ENCODE data around the gene SNX32. TPM values are rescaled to one million over a fixed set of nuclear protein-coding genes. Genes with fewer than 3 reads are reported as not detected.

The SNX32 gene
- total and polyA plus RNA-seq, 2 experiments from 2014 or later: 5.9 to 13.2 TPM

DNA sequence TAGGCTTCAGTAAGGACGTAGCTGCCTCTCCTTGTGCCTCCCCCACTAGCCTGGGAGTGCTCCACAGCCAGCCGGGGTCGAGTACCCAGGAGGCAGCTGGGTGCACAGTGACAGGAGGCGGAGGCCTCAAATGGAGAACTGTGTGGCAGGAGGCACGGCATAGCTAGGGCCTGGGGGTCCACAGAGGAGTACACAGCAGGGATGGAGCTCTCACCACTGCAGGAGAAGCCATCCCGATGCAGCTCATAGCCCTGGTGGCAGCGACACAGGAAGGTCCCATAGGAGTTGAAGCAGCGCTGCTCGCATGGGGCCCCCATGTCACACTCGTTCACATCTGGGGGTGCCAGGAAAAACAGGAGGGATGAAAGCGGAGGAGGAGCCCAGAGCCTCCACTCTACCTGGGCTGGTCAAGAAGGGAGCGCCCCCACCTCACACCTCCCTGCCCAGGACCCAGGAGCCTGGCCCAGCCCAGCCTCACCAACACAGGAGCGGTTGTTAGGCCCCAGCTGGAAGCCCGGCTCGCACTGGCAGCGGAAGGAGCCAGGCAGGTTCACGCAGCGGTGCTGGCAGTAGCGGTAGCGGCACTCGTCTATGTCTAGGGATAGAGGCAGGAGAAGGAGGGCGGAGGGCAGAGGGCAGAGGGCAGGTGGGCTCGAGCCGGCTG lies 36.0 kb downstream of the SNX32 start:
- no peaks in the 10 kb centered on the region for H3K4me1 ChIP-seq (ENCODE audit: low read depth)
- no peak for DNase-seq (ENCODE audit: low read depth in 1 of 2, low spot score in 1 of 2)
- H3K27ac ChIP-seq: no peak overlapping the region
- TF ChIP-seq, protein P1, sequence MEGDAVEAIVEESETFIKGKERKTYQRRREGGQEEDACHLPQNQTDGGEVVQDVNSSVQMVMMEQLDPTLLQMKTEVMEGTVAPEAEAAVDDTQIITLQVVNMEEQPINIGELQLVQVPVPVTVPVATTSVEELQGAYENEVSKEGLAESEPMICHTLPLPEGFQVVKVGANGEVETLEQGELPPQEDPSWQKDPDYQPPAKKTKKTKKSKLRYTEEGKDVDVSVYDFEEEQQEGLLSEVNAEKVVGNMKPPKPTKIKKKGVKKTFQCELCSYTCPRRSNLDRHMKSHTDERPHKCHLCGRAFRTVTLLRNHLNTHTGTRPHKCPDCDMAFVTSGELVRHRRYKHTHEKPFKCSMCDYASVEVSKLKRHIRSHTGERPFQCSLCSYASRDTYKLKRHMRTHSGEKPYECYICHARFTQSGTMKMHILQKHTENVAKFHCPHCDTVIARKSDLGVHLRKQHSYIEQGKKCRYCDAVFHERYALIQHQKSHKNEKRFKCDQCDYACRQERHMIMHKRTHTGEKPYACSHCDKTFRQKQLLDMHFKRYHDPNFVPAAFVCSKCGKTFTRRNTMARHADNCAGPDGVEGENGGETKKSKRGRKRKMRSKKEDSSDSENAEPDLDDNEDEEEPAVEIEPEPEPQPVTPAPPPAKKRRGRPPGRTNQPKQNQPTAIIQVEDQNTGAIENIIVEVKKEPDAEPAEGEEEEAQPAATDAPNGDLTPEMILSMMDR (IDR thresholded peaks at IDR 0.05; ENCODE audit: low read depth, low read length): no peak
- no peaks in the 10 kb centered on the region for H3K9me3 ChIP-seq (ENCODE audit: low read depth)
- no peaks in the 10 kb centered on the region for H3K27me3 ChIP-seq
- H3K36me3 ChIP-seq: peaks cover 35% of the 10 kb centered on the region
- no peak overlapping the region for H3K4me3 ChIP-seq

- H3K9me3 ChIP-seq (ENCODE audit: low read depth): no peaks in the 10 kb centered on the region
- H3K27me3 ChIP-seq: no peaks in the 10 kb centered on the region
- no peak overlapping the region for H3K27ac ChIP-seq
- DNase-seq (ENCODE audit: low read depth in 1 of 2, low spot score in 1 of 2): no peak
- no peaks in the 10 kb centered on the region for H3K4me1 ChIP-seq (ENCODE audit: low read depth)
- no peak overlapping the region for H3K4me3 ChIP-seq
- TF ChIP-seq, protein P1 (IDR thresholded peaks at IDR 0.05; ENCODE audit: low read depth, low read length): no peak
- peaks cover 29% of the 10 kb centered on the region for H3K36me3 ChIP-seq
Observed at GRCh38 chr11:65870307-65870658, 36.5 kb downstream of the SNX32 start.

DNA sequence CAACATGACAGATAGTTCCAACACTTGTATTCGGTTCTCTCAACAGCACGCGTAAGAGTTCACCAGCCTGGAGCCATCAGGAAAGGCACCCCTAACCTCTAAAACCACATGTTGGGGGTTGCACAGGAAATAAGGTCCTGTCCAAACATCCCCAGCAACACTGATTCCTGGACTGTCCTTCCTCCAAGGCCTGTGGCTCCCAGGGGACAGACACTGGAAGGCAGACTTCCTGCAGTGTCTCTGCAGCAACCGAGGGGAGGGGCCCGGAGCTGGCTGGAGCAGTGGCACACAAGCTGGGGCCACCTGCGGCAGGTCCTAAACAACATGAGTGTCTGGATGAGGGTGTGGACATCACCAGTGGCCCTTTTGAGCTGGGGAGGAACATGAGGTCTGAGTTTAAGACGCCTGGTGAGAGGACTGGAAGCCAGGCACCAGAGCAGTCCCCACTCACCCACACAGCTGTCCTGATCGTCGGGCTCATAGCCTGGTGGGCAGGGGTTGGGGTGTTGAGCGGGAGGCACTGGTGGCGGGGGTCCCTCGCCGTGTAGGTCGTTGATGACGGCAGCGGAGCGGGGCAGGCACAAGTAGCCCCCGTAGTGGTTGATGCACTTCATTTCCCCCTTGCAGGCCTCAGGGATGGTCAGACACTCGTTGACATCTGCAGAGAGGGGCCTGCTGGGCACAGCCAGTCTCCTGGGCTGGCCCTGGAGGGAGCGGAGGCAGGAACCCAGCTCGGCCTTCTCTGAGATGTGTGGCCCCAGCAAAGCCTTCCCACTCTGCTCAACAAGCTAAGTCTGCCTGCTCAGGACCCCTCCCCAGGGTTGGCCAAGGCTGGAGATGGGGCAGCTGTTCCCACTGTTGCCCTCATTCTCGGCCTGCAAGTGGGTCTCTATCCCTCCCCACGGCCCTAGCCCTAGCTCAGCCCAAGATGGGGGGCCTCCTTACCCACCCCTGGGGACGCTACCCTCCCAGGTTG lies 37.2 kb downstream of the SNX32 start:
- TF ChIP-seq, protein P1 (IDR thresholded peaks at IDR 0.05; ENCODE audit: low read depth, low read length): no peak
- H3K36me3 ChIP-seq: peaks cover 22% of the 10 kb centered on the region
- H3K27me3 ChIP-seq: no peaks in the 10 kb centered on the region
- H3K4me3 ChIP-seq: peak overlapping the region; percentile 95
- H3K4me1 ChIP-seq (ENCODE audit: low read depth): no peaks in the 10 kb centered on the region
- H3K27ac ChIP-seq: peak overlapping the region; percentile 97
- no peaks in the 10 kb centered on the region for H3K9me3 ChIP-seq (ENCODE audit: low read depth)
- no peak for DNase-seq (ENCODE audit: low read depth in 1 of 2, low spot score in 1 of 2)

- Histone ChIP-seq H3K4me3 (peak overlapping the region; percentile 95), H3K27ac (peak overlapping the region; percentile 97), H3K27me3 (no peaks in the 10 kb centered on the region), H3K36me3 (peaks cover 14% of the 10 kb centered on the region), H3K9me3 (ENCODE audit: low read depth) (no peaks in the 10 kb centered on the region), H3K4me1 (ENCODE audit: low read depth) (no peaks in the 10 kb centered on the region)
- TF ChIP-seq, protein P1 (IDR thresholded peaks at IDR 0.05; ENCODE audit: low read depth, low read length): peak; percentile 32
- DNase-seq (ENCODE audit: low read depth in 1 of 2, low spot score in 1 of 2): peak; percentile 47 to 61
Observed at GRCh38 chr11:65871811-65872548, 38.2 kb downstream of the SNX32 start.

DNA sequence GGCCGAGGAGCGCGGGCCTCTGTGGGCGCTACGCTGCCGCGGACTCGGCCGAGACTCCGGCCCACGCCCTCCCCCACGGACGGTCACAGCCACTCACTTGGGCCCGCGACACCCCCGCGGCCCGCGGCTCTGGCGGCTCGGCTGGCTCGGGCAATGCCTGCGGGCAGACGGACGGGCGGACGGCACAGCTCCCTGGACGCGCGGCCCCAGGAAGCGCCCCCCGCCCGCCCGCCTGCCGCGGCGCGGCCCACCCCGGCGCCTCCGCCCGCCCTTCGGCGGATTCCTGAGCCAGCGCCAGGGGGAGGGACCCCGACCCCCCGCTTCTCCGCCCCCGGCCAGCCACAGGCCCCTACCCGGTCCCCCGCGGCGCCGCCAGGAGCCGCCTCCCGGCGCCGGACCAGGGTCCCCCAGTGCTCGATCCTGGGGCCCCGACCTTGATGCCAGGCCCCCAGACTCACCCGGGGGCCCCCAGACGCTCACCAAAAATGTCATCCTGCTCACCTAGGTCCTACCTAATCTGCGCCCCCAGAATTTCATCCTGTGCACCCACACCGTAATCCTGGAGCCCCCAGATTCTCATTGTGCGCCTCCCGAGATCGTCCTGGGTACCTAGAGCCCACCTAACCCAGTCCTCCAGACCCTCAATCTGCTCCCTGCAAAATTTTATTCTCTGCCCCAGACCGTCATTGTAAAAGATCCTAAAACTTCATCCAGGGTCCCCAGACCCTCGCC lies 39.0 kb downstream of the SNX32 start, which contains the start of gene EFEMP2:
Gene EFEMP2, minus strand, starts transcription at position 215 of the 732 bp plus-strand sequence. CDS start 446 bp downstream, outside the sequence.
- TF ChIP-seq, protein P1 (IDR thresholded peaks at IDR 0.05; ENCODE audit: low read depth, low read length): no peak
- peaks cover 10% of the 10 kb centered on the region for H3K36me3 ChIP-seq
- no peaks in the 10 kb centered on the region for H3K27me3 ChIP-seq
- DNase-seq (ENCODE audit: low read depth in 1 of 2, low spot score in 1 of 2): peak; percentile 68 to 80
- peak within 1 kb of the TSS; percentile 97 for H3K27ac ChIP-seq
- H3K4me1 ChIP-seq (ENCODE audit: low read depth): no peaks in the 10 kb centered on the region
- no peaks in the 10 kb centered on the region for H3K9me3 ChIP-seq (ENCODE audit: low read depth)
- peak within 1 kb of the TSS; percentile 95 for H3K4me3 ChIP-seq
